Astrocyte (in vitro differentiated cells and primary cell): ENCODE results near the gene ANKRD11. TPM values are rescaled to one million over a fixed set of nuclear protein-coding genes. Genes with fewer than 3 reads are reported as not detected.
A peak's percentile ranks its signal among the peaks of the same experiment; 100 is the strongest.

Experiments
- DNase-seq: peaks from one replicate; pipeline ENCODE4 v3.0.0-alpha.2; 2010; ENCODE audit warnings: low read depth
- FAIRE-seq: peaks from 2 replicates; lab custom pipeline; 2011; peaks lifted over from hg19 to GRCh38; lab: Jason Lieb, UNC
- H2AFZ ChIP-seq: 2 replicates; pipeline ENCODE4 v1.6.0; 2012; ENCODE audit warnings: low read depth, low read length, inconsistent platforms
- H3K27ac ChIP-seq: 2 replicates; pipeline ENCODE4 v1.5.1; 2011; ENCODE audit warnings: low read depth, low read length, inconsistent platforms
- H3K27me3 ChIP-seq: 2 replicates; pipeline ENCODE4 v1.6.0; 2011; ENCODE audit warnings: low read length, inconsistent platforms; ENCODE audit not compliant: insufficient read depth
- H3K36me3 ChIP-seq: 2 replicates; pipeline ENCODE4 v1.5.1; 2011; ENCODE audit warnings: low read length, inconsistent platforms; ENCODE audit not compliant: insufficient read depth
- H3K4me1 ChIP-seq: 2 replicates; pipeline ENCODE4 v1.5.1; 2011; ENCODE audit warnings: low read length, inconsistent platforms; ENCODE audit not compliant: insufficient read depth
- H3K4me2 ChIP-seq: 2 replicates; pipeline ENCODE4 v1.6.0; 2012; ENCODE audit warnings: low read length, inconsistent platforms
- H3K4me3 ChIP-seq: 2 replicates; pipeline ENCODE4 v1.5.1; 2011; ENCODE audit warnings: low read depth, mild to moderate bottlenecking, low read length, inconsistent platforms; ENCODE audit not compliant: insufficient read depth
- H3K79me2 ChIP-seq: 2 replicates; pipeline ENCODE4 v1.6.0; 2012; ENCODE audit warnings: mild to moderate bottlenecking, low read length, inconsistent platforms; ENCODE audit not compliant: insufficient read depth
- H3K9ac ChIP-seq: 2 replicates; pipeline ENCODE4 v1.6.0; 2012; ENCODE audit warnings: mild to moderate bottlenecking, low read length, inconsistent platforms
- H3K9me3 ChIP-seq: 2 replicates; pipeline ENCODE4 v1.5.1; 2012; ENCODE audit warnings: low read depth, mild to moderate bottlenecking, low read length, inconsistent platforms; ENCODE audit not compliant: insufficient read depth
- H4K20me1 ChIP-seq: 2 replicates; pipeline ENCODE4 v1.6.0; 2012; ENCODE audit warnings: low read length, inconsistent platforms; ENCODE audit not compliant: insufficient read depth
- H3K27ac Mint-ChIP-seq: one replicate; pipeline ENCODE4 v1.8.0; 2021; ENCODE audit warnings: mild to moderate bottlenecking, mixed read lengths; ENCODE audit not compliant: unreplicated experiment
- H3K27me3 Mint-ChIP-seq: one replicate; pipeline ENCODE4 v1.8.0; 2021; ENCODE audit warnings: low read depth, mixed read lengths; ENCODE audit not compliant: unreplicated experiment
- H3K36me3 Mint-ChIP-seq: one replicate; pipeline ENCODE4 v1.8.0; 2021; ENCODE audit warnings: low read depth, mixed read lengths; ENCODE audit not compliant: unreplicated experiment
- H3K4me1 Mint-ChIP-seq: one replicate; pipeline ENCODE4 v1.8.0; 2021; ENCODE audit warnings: low read depth, mixed read lengths; ENCODE audit not compliant: unreplicated experiment
- H3K4me3 Mint-ChIP-seq: one replicate; pipeline ENCODE4 v1.8.0; 2021; ENCODE audit warnings: mild to moderate bottlenecking, moderate library complexity, mixed read lengths; ENCODE audit not compliant: unreplicated experiment
- H3K9me3 Mint-ChIP-seq: one replicate; pipeline ENCODE4 v1.8.0; 2021; ENCODE audit warnings: mild to moderate bottlenecking, mixed read lengths; ENCODE audit not compliant: unreplicated experiment
- CTCF ChIP-seq: IDR thresholded peaks from 2 replicates; pipeline ENCODE4 v1.5.1; 2011; ENCODE audit warnings: low read depth, mild to moderate bottlenecking, inconsistent platforms, low read length, moderate library complexity; ENCODE audit not compliant: insufficient read depth
- EZH2 ChIP-seq: IDR thresholded peaks from 2 replicates; pipeline ENCODE4 v1.6.1; 2012; ENCODE audit warnings: mild to moderate bottlenecking, low read length, inconsistent platforms; ENCODE audit not compliant: insufficient read depth
- total RNA-seq: library from RNA; stranded (reverse); gene quantifications from 2 replicates; pipeline ENCODE4 v1.2.1, GENCODE V29; 2021

Gene ANKRD11
- total RNA-seq, 1 donor from 2014 or later, result 213 TPM

- no peaks in the 10 kb centered on the region for H3K27me3 Mint-ChIP-seq
- no peak overlapping the region for H3K27ac ChIP-seq
- H3K27me3 ChIP-seq, result no peaks in the 10 kb centered on the region
- H3K4me2 ChIP-seq, result no peak overlapping the region
- peaks cover 99% of the 10 kb centered on the region for H3K79me2 ChIP-seq
- H3K9ac ChIP-seq, result no peak overlapping the region
- no peak overlapping the region for H2AFZ ChIP-seq
- no peaks in the 10 kb centered on the region for H3K36me3 ChIP-seq
- no peak overlapping the region for H3K27ac Mint-ChIP-seq
- peaks cover 36% of the 10 kb centered on the region for H3K4me1 Mint-ChIP-seq
- H3K9me3 ChIP-seq, result no peaks in the 10 kb centered on the region
- H4K20me1 ChIP-seq, result peaks cover 96% of the 10 kb centered on the region
- H3K4me1 ChIP-seq, result peaks cover 25% of the 10 kb centered on the region
- DNase-seq, result no peak
- H3K9me3 Mint-ChIP-seq, result no peaks in the 10 kb centered on the region
- FAIRE-seq, result no peak
- H3K4me3 Mint-ChIP-seq, result no peak overlapping the region
- H3K4me3 ChIP-seq, result no peak overlapping the region
- peaks cover 1% of the 10 kb centered on the region for H3K36me3 Mint-ChIP-seq
- TF ChIP-seq CTCF (no peak), EZH2 (no peak)
These were observed 152.4 kb downstream of the ANKRD11 start for GRCh38 chr16:89337965-89338364.

GRCh38 chr16:89335803-89336485 is 154.4 kb downstream of the ANKRD11 start:
- no peaks in the 10 kb centered on the region for H3K36me3 ChIP-seq
- peaks cover 33% of the 10 kb centered on the region for H3K4me1 ChIP-seq
- H3K79me2 ChIP-seq, result peaks cover 99% of the 10 kb centered on the region
- FAIRE-seq (no peak), DNase-seq (no peak)
- no peak overlapping the region for H3K4me2 ChIP-seq
- peak overlapping the region; percentile 36 for H3K9ac ChIP-seq
- H2AFZ ChIP-seq, result no peak overlapping the region
- no peaks in the 10 kb centered on the region for H3K9me3 ChIP-seq
- no peaks in the 10 kb centered on the region for H3K27me3 ChIP-seq
- no peak overlapping the region for H3K4me3 Mint-ChIP-seq
- no peaks in the 10 kb centered on the region for H3K27me3 Mint-ChIP-seq
- no peaks in the 10 kb centered on the region for H3K9me3 Mint-ChIP-seq
- TF ChIP-seq EZH2, result no peak
- H3K4me3 ChIP-seq, result no peak overlapping the region
- H3K36me3 Mint-ChIP-seq, result peaks cover 1% of the 10 kb centered on the region
- H3K27ac ChIP-seq, result peak overlapping the region; percentile 27
- H3K4me1 Mint-ChIP-seq, result peaks cover 44% of the 10 kb centered on the region
- peaks cover 94% of the 10 kb centered on the region for H4K20me1 ChIP-seq
- H3K27ac Mint-ChIP-seq, result no peak overlapping the region

- TF ChIP-seq CTCF (peak; percentile 13), EZH2 (no peak)
- Histone ChIP-seq H3K79me2 (peaks cover 99% of the 10 kb centered on the region), H3K36me3 (no peaks in the 10 kb centered on the region), H3K27me3 (no peaks in the 10 kb centered on the region), H3K4me2 (peak overlapping the region; percentile 60), H3K9me3 (no peaks in the 10 kb centered on the region), H4K20me1 (peaks cover 87% of the 10 kb centered on the region), H3K27ac (peak overlapping the region; percentile 72), H2AFZ (no peak overlapping the region), H3K4me1 (peaks cover 39% of the 10 kb centered on the region), H3K9ac (peak overlapping the region; percentile 36), H3K4me3 (no peak overlapping the region)
- FAIRE-seq (no peak), DNase-seq (no peak)
- no peaks in the 10 kb centered on the region for H3K36me3 Mint-ChIP-seq
- H3K9me3 Mint-ChIP-seq, result no peaks in the 10 kb centered on the region
- H3K4me1 Mint-ChIP-seq, result peaks cover 41% of the 10 kb centered on the region
- H3K27ac Mint-ChIP-seq, result peak overlapping the region; percentile 34
- no peaks in the 10 kb centered on the region for H3K27me3 Mint-ChIP-seq
- H3K4me3 Mint-ChIP-seq, result no peak overlapping the region
These were observed 155.2 kb downstream of the ANKRD11 start for GRCh38 chr16:89334988-89335802.
